Duodenal mucosa (tissue), 2 donors: ENCODE data around the gene USP24.
"Not testable (repeated sequence)": the region's sequence is repeated elsewhere in the genome, so short reads cannot be mapped to it uniquely, and the experiment has no call there.

Experiments
- H3K27ac ChIP-seq: one replicate; pipeline ENCODE4 v1.7.0; 2013; ENCODE audit warnings: low read depth, low read length
- H3K27me3 ChIP-seq, 2 donors: one replicate each; pipeline ENCODE4 v1.7.0; 2013; ENCODE audit warnings: low read length in 2 of 2, control low read depth in 1 of 2; ENCODE audit not compliant: insufficient read depth in 2 of 2, control insufficient read depth in 1 of 2
- H3K36me3 ChIP-seq, 2 donors: one replicate each; pipeline ENCODE4 v1.7.0; 2013; ENCODE audit warnings: low read length in 2 of 2, control low read depth in 1 of 2; ENCODE audit not compliant: insufficient read depth in 2 of 2, control insufficient read depth in 1 of 2
- H3K4me1 ChIP-seq, 2 donors: one replicate each; pipeline ENCODE4 v1.7.0; 2013; ENCODE audit warnings: low read length in 2 of 2, control low read depth in 1 of 2; ENCODE audit not compliant: insufficient read depth in 2 of 2, control insufficient read depth in 1 of 2
- H3K4me3 ChIP-seq, 2 donors: one replicate each; pipeline ENCODE4 v1.7.0; 2013; ENCODE audit warnings: low read length in 2 of 2, low read depth in 1 of 2
- H3K9ac ChIP-seq, 2 donors: one replicate each; pipeline ENCODE4 v1.7.0; 2013; ENCODE audit warnings: low read length in 2 of 2, low read depth in 1 of 2
- H3K9me3 ChIP-seq, 2 donors: one replicate each; pipeline ENCODE4 v1.7.0; 2013; ENCODE audit warnings: low read length in 2 of 2, control low read depth in 1 of 2; ENCODE audit not compliant: control insufficient read depth in 1 of 2

The USP24 gene

DNA sequence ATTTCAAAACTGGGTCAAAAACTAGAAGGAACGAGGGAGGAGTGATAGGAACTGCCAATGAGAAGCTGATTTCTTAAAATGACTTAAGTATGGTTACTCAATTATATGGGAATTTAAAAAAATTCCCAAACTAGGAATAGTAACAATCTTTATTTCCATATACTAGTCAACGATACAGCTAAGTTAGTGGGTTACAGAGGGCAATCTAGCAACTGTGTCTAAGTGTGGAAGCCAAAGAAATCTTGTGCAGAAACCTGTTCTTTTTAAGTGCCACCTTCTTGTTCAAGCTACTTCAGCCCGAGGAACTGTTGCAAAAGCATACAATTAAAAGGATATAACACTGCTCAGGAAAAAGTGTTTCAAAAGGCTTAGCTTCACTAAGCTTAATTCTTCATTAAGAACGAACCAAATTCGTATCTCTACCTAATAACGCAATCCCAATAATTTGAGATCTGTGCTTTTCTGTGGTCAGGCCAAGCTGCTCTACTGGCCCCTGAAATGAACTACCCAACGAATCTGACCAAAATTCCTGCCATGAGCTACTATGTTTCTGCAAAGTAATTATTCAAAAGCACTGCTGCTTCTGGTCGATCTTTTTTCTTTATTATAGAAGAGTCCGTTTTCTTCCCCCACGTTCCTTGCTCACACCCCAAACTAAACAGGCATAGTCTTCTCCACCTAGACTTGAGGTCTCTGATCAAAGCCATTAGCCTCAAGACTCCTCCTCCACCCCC lies 1.8 kb downstream of the USP24 start:
- Histone ChIP-seq H3K27ac (no peak overlapping the region), H3K36me3 (no peaks in the 10 kb centered on the region), H3K4me1 (peaks cover 51 to 58% of the 10 kb centered on the region in 2 donors), H3K9me3 (no peaks in the 10 kb centered on the region), H3K27me3 (no peaks in the 10 kb centered on the region), H3K4me3 (peak overlapping the region; percentile 80 to 88), H3K9ac (peak overlapping the region; percentile 64 to 89)

DNA sequence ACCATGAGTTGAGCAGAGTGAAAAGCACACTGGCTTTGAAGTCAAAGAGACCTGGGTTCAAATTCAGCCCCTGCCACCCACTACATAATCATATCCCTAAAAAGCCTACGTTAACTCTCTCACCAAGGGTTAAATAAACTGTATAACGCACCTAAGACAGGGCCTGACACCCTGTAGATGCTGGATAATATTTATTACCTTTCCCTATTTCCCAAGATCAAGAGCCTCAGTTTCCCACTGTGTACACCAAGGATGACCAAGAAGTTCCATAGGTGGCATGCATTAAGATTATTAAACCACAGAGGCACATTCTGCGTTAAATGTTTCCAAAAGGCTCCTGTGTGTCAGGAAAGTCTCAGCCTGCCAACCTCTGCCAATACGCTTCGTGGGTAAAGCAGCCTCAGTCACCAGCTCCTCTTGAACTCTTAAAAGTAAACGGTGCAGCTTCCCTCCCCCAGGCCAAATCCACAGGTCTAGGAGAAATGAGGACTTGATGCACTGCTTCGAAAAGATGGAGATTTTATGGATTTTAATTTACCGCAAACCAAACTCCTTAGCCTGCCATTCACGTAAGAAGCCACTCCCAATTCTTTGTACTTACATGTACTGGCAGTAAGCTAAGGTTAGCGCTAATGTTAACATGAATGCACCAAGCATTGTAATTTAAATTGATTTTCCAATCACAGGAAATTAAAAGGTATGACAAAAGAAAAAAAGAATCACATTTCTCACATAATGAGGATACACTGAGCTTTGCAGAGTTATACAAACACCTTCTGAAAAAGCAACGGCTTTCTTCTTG lies 2.6 kb downstream of the USP24 start:
- peaks cover 47 to 56% of the 10 kb centered on the region in 2 donors for H3K4me1 ChIP-seq
- peak overlapping the region; percentile 64 to 89 for H3K9ac ChIP-seq
- no peaks in the 10 kb centered on the region for H3K27me3 ChIP-seq
- no peak overlapping the region for H3K27ac ChIP-seq
- H3K4me3 ChIP-seq, result peak overlapping the region; percentile 80 to 88
- H3K36me3 ChIP-seq, result no peaks in the 10 kb centered on the region
- no peaks in the 10 kb centered on the region for H3K9me3 ChIP-seq

DNA sequence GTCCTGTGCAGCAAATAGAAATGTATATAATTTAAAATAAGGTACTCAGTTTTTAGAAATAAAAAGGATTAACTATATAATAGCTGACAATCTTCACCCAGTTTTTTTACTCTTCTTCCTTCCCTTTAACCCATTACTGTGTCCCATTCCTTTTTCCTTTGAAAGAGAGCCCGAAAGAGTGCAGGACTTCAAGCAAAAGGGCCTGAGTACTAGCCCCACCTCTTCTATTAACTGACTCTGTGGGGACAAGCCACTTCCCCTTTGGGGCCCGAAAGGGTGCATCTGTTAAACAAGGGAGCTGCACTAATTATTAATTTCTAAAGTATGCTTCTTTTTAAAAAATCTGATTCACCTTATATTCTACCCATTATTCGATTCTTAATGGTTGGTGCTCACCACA lies 3.3 kb downstream of the USP24 start:
- no peaks in the 10 kb centered on the region for H3K27me3 ChIP-seq
- H3K9ac ChIP-seq, result no peak overlapping the region
- H3K4me3 ChIP-seq, result peak overlapping the region; percentile 80 to 88
- no peaks in the 10 kb centered on the region for H3K36me3 ChIP-seq
- no peak overlapping the region for H3K27ac ChIP-seq
- no peaks in the 10 kb centered on the region for H3K9me3 ChIP-seq
- peaks cover 46 to 53% of the 10 kb centered on the region in 2 donors for H3K4me1 ChIP-seq

DNA sequence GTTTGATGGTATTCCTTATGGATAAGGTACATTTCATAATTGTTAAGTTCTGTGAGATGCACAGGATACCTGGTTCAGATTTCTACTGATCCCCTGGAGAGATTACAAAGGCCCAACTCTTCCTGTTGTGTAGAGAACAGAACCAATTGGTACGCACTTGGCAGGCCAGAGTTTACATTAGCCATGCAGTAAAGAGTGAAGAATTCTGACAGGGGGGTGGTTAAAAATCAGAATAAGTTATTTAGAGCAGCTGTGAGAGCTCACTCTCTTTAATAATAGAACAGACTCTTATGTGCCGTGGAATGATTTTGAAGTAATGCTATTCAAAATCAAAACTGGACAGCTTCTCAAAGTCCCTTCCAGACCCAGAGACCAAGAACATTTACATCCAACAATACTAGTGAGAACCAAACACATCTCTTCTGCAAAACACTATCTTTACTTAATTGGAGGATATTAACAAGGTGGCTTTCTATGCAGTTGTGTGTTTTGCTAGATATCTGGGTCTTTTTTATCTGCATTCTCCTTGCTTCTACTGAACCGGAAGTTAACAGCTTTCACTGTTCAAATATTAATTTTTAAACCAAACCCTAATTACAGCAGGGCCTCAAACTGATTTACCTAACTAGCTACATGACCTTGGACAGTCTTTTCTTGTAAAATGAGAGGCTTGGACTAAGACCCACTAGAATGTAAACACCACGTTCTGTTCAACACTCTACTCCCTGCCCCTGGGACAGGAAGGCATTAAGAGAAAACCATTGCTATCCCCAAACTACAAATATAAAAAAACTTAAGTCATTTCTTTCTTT lies 4.0 kb downstream of the USP24 start:
- Histone ChIP-seq H3K4me1 (peaks cover 42 to 53% of the 10 kb centered on the region in 2 donors), H3K27me3 (no peaks in the 10 kb centered on the region), H3K36me3 (no peaks in the 10 kb centered on the region), H3K4me3 (peak overlapping the region in 1 of 2 donors; percentile 80), H3K9me3 (no peaks in the 10 kb centered on the region), H3K27ac (no peak overlapping the region), H3K9ac (peak overlapping the region in 1 of 2 donors; percentile 21)

DNA sequence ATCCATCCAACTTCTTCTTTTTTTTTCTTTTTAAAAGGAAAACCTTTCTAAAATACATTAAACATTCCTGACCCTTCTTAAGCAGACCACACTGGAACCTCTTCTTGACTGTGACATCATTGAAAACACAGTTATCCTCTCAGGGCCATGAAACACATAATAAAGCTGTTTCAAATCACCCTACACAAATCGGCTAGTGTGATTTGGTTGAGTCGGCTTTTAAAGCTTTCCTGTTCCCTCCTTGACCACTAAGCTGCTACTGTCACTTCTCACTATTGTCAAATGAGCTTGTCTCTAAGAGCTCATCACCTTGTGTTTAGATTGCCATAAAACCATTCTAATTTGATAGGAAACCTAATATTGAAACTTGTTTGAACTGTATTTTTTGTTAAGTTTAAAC lies 5.9 kb downstream of the USP24 start:
- H3K27me3 ChIP-seq, result no peaks in the 10 kb centered on the region
- no peak overlapping the region for H3K27ac ChIP-seq
- H3K9me3 ChIP-seq, result no peaks in the 10 kb centered on the region
- H3K9ac ChIP-seq, result no peak overlapping the region
- peaks cover 42 to 63% of the 10 kb centered on the region in 2 donors for H3K4me1 ChIP-seq
- H3K4me3 ChIP-seq, result no peak overlapping the region
- H3K36me3 ChIP-seq, result no peaks in the 10 kb centered on the region

DNA sequence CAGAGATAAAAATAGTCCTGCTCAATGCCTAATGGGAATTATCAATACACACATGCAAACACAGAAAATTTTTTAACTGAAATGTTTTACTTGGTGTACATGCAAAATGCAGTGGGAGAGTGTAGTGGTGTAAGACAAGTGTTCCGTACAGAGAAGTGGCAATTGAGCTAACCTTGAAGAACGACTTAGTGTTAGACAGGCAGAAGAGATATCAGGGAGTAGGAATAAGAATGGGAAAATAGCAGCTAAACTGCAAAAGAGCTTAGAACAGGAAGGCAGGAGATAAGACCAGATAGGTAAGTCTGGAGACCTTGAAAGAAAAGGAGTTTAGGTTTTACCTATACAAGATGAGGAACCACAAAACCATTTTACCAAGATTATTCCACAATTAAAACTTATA lies 9.0 kb downstream of the USP24 start:
- Histone ChIP-seq H3K36me3 (no peaks in the 10 kb centered on the region), H3K9me3 (no peaks in the 10 kb centered on the region), H3K4me1 (peaks cover 31 to 46% of the 10 kb centered on the region in 2 donors), H3K27me3 (no peaks in the 10 kb centered on the region), H3K9ac (no peak overlapping the region), H3K27ac (no peak overlapping the region), H3K4me3 (no peak overlapping the region)

GRCh38 chr1:55204997-55205396 lies 10.2 kb downstream of the USP24 start:
- H3K27me3 ChIP-seq, result no peaks in the 10 kb centered on the region
- no peak overlapping the region for H3K4me3 ChIP-seq
- H3K9me3 ChIP-seq, result no peaks in the 10 kb centered on the region
- no peak overlapping the region for H3K9ac ChIP-seq
- no peak overlapping the region for H3K27ac ChIP-seq
- H3K4me1 ChIP-seq, result peaks cover 24 to 34% of the 10 kb centered on the region in 2 donors
- H3K36me3 ChIP-seq, result no peaks in the 10 kb centered on the region

DNA sequence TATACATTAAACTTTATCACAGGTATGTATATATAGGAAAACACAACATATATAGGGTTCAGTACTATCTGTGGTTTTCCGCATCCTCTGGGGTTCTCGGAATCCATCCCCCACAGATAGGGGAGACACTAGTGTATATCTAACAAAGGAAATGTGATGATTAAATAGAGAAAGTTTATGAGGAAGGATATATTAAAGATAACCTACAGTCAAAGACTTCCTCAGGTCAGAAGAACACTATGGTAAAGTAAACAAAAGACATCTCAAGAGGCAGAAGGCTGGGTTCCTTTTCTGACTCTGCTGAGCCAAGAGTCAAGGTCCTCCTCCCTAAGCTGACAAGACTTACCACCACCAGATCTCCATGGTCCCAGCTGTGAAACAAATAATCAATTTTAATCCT lies 12.1 kb downstream of the USP24 start:
- no peaks in the 10 kb centered on the region for H3K36me3 ChIP-seq
- no peak overlapping the region for H3K9ac ChIP-seq
- H3K4me3 ChIP-seq, result no peak overlapping the region
- H3K27ac ChIP-seq, result no peak overlapping the region
- H3K4me1 ChIP-seq, result peaks cover 14 to 24% of the 10 kb centered on the region in 2 donors
- no peaks in the 10 kb centered on the region for H3K27me3 ChIP-seq
- H3K9me3 ChIP-seq, result no peaks in the 10 kb centered on the region

GRCh38 chr1:55200667-55201066 lies 14.5 kb downstream of the USP24 start:
- Histone ChIP-seq H3K4me1 (peaks cover 14 to 29% of the 10 kb centered on the region in 2 donors), H3K9ac (no peak overlapping the region), H3K4me3 (no peak overlapping the region), H3K27me3 (no peaks in the 10 kb centered on the region), H3K27ac (no peak overlapping the region), H3K36me3 (no peaks in the 10 kb centered on the region), H3K9me3 (no peaks in the 10 kb centered on the region)

DNA sequence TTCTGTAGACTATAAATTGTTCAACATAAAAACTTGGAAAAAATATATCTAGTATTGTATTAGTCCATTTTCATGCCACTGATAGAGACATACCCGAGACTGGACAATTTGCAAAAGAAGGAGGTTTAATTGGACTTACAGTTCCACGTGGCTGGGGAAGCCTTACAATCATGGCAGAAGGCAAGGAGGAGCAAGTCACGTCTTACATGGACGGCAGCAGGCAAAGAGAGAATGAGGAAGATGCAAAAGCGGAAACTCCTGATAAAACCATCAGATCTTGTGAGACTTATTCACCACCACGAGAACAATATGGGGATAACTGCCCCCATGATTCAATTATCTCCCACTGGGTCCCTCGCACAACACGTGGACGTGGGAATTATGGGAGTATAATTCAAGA lies 15.4 kb downstream of the USP24 start:
- not testable (repeated sequence) for H3K27ac ChIP-seq, H3K36me3 ChIP-seq, H3K4me3 ChIP-seq, H3K9me3 ChIP-seq, H3K9ac ChIP-seq, H3K27me3 ChIP-seq
- H3K4me1 ChIP-seq, result peaks cover 9 to 23% of the 10 kb centered on the region in 2 donors
